ENCODE measurements around the gene PROK2. TPM values are rescaled to one million over a fixed set of nuclear protein-coding genes. Genes with fewer than 3 reads are reported as not detected.

Gene PROK2
- total and polyA plus RNA-seq, 2 experiments from 2014 or later: 2.1 to 2.3 TPM

DNA sequence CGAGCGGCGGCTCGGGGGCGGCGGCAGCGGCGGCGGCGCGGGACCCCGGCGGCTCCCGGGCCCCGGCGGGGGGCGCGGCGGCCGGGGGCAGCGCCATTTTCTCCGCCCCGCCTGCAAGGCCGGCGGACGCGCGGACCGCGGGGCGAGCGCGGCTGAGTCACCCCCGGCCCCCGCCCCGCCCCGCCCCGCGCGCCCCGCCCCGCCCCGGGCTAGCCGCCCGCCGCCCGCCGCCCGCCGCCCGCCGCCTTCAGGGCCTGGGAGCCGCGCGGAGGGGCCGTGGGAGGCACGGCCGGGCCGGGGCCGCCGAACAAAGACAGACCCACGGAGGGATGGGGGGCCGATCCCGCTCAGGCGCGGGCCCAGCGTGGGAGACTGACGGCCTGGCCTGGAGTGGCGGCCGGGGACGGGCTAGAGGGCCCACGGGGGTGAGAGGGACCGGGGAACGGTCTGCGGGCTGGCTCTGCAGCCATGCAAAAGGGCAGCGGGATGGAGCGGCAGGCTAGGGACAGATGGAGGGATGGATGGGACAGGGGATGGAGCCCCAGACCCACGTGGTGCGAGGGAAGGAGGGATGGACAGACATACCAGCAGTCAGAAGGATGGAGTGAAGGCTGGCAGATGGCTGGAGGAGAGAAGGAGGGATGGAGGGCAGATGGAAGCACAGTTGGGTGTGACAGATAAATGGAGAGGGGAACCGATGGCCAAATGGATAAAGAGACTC, 59.5 kb downstream of the PROK2 start, which contains the start of gene EIF4E3:
EIF4E3 (minus strand) TSS at position 132 of the 721 bp plus-strand sequence; CDS start at position 97, 35 bp downstream.
- no peak for TF ChIP-seq EZH2 (IDR thresholded peaks at IDR 0.05; ENCODE audit: low read depth, unreplicated experiment)
- TF ChIP-seq, protein P1, sequence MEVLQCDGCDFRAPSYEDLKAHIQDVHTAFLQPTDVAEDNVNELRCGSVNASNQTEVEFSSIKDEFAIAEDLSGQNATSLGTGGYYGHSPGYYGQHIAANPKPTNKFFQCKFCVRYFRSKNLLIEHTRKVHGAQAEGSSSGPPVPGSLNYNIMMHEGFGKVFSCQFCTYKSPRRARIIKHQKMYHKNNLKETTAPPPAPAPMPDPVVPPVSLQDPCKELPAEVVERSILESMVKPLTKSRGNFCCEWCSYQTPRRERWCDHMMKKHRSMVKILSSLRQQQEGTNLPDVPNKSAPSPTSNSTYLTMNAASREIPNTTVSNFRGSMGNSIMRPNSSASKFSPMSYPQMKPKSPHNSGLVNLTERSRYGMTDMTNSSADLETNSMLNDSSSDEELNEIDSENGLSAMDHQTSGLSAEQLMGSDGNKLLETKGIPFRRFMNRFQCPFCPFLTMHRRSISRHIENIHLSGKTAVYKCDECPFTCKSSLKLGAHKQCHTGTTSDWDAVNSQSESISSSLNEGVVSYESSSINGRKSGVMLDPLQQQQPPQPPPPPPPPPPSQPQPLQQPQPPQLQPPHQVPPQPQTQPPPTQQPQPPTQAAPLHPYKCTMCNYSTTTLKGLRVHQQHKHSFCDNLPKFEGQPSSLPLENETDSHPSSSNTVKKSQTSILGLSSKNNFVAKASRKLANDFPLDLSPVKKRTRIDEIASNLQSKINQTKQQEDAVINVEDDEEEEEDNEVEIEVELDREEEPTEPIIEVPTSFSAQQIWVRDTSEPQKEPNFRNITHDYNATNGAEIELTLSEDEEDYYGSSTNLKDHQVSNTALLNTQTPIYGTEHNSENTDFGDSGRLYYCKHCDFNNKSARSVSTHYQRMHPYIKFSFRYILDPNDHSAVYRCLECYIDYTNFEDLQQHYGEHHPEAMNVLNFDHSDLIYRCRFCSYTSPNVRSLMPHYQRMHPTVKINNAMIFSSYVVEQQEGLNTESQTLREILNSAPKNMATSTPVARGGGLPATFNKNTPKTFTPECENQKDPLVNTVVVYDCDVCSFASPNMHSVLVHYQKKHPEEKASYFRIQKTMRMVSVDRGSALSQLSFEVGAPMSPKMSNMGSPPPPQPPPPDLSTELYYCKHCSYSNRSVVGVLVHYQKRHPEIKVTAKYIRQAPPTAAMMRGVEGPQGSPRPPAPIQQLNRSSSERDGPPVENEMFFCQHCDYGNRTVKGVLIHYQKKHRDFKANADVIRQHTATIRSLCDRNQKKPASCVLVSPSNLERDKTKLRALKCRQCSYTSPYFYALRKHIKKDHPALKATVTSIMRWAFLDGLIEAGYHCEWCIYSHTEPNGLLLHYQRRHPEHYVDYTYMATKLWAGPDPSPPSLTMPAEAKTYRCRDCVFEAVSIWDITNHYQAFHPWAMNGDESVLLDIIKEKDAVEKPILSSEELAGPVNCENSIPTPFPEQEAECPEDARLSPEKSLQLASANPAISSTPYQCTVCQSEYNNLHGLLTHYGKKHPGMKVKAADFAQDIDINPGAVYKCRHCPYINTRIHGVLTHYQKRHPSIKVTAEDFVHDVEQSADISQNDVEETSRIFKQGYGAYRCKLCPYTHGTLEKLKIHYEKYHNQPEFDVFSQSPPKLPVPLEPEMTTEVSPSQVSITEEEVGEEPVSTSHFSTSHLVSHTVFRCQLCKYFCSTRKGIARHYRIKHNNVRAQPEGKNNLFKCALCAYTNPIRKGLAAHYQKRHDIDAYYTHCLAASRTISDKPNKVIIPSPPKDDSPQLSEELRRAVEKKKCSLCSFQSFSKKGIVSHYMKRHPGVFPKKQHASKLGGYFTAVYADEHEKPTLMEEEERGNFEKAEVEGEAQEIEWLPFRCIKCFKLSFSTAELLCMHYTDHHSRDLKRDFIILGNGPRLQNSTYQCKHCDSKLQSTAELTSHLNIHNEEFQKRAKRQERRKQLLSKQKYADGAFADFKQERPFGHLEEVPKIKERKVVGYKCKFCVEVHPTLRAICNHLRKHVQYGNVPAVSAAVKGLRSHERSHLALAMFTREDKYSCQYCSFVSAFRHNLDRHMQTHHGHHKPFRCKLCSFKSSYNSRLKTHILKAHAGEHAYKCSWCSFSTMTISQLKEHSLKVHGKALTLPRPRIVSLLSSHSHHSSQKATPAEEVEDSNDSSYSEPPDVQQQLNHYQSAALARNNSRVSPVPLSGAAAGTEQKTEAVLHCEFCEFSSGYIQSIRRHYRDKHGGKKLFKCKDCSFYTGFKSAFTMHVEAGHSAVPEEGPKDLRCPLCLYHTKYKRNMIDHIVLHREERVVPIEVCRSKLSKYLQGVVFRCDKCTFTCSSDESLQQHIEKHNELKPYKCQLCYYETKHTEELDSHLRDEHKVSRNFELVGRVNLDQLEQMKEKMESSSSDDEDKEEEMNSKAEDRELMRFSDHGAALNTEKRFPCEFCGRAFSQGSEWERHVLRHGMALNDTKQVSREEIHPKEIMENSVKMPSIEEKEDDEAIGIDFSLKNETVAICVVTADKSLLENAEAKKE (CRISPR knock-in tag; IDR thresholded peaks at IDR 0.05): no peak
- no peak for TF ChIP-seq STAT1 (IDR thresholded peaks at IDR 0.05; ENCODE audit: unreplicated experiment)
- no peak for TF ChIP-seq EZH2phosphoT487 (IDR thresholded peaks at IDR 0.05; ENCODE audit: unreplicated experiment)
- TF ChIP-seq POLR2AphosphoS5 (IDR thresholded peaks at IDR 0.05; ENCODE audit: low read depth): peak; percentile 33; the same call in 1 of the 2 replicates
- DNase-seq (ENCODE audit: low spot score) (peak; percentile 65), ATAC-seq (peak; percentile 18)
- Histone ChIP-seq H3K79me2 (replicated peaks; ENCODE audit: insufficient read depth) (peaks cover 6% of the 10 kb centered on the region; the same call in 1 of the 2 replicates), H3K4me1 (ENCODE audit: insufficient read depth) (peaks cover 22% of the 10 kb centered on the region), H4K20me1 (replicated peaks; ENCODE audit: insufficient read depth) (peaks cover 4% of the 10 kb centered on the region; the same call in 1 of the 2 replicates), H3K4me3 (peak within 1 kb of the TSS; percentile 82), H3K27me3 (ENCODE audit: insufficient read depth) (peaks cover 31% of the 10 kb centered on the region), H3K36me3 (ENCODE audit: insufficient read depth) (no peaks in the 10 kb centered on the region), H3K9me2 (ENCODE audit: insufficient read depth) (no peaks in the 10 kb centered on the region), H3K4me2 (peak within 1 kb of the TSS; percentile 98), H3F3A (replicated peaks; ENCODE audit: low read depth) (0 out of 2 replicates have a peak, but pooled peaks cover 9% of the 10 kb centered on the region), H3K27ac (ENCODE audit: low read depth) (no peak within 1 kb of the TSS), H2AFZ (peak within 1 kb of the TSS; percentile 91)
- H3K4me1 Mint-ChIP-seq: peaks cover 41% of the 10 kb centered on the region
- peak within 1 kb of the TSS; percentile 78 for H3K4me3 Mint-ChIP-seq
- H3K36me3 Mint-ChIP-seq (ENCODE audit: low read depth): no peaks in the 10 kb centered on the region; the same call in 2 of the 3 replicates
- H3K27ac Mint-ChIP-seq: no peak within 1 kb of the TSS
- no peaks in the 10 kb centered on the region; the same call in 2 of the 3 replicates for H3K9me3 Mint-ChIP-seq
- peaks cover 30% of the 10 kb centered on the region for H3K27me3 Mint-ChIP-seq (ENCODE audit: insufficient read depth, low read depth, poor library complexity)
